HL-60/S4 treated with retinoic acid at 250 ng/mL for 4 days and 3 days (cell line): ENCODE measurements around the gene YIPF4.
"Not testable (repeated sequence)": the region's sequence is repeated elsewhere in the genome, so short reads cannot be mapped to it uniquely, and the experiment has no call there.

Experiments used
- in situ Hi-C: fragments of 300-500 bp; cut with MboI; formaldehyde crosslinking; loops from 2 replicates; pipeline ENCODE4 v1.7.0; 2022; ENCODE audit warnings: low sequenced_read_pairs

Gene YIPF4

GRCh38 chr2:32364290-32364689, 86.6 kb downstream of the YIPF4 start:
- in situ Hi-C loops, result not testable (repeated sequence)

DNA sequence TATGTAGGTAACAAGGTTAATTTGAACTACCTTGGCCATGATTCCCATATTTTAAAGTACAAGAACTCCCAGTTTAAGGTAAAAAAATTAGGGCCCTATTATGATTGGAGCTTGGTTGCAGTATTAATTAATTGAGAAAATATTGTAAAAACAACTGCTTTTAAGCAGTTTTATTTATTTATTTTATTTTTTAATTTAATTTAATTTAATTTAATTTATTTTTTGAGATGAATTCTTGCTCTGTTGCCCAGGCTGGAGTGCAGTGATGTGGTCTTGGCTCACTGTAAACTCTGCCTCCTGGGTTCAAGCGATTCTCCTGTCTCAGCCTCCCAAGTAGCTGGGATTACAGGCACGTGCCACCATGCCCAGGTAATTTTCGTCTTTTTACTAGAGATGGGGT, 88.0 kb downstream of the YIPF4 start:
- in situ Hi-C loops, result not testable (repeated sequence)
